ENCODE data around the gene MEA1. TPM values are rescaled to one million over a fixed set of nuclear protein-coding genes. Genes with fewer than 3 reads are reported as not detected.
"Not testable (repeated sequence)": the region's sequence is repeated elsewhere in the genome, so short reads cannot be mapped to it uniquely, and the experiment has no call there.

MEA1 gene
- total RNA-seq, 2 experiments from 2014 or later: 67.9 to 70.7 TPM

- H3K4me3 ChIP-seq (ENCODE audit: low read depth, low read length, poor library complexity, severe bottlenecking): no peak overlapping the region
- H3K4me2 ChIP-seq (ENCODE audit: low read length): no peak overlapping the region
- no peak overlapping the region for H3K27ac ChIP-seq (ENCODE audit: low read depth, low read length, poor library complexity, severe bottlenecking)
- H4K20me1 ChIP-seq (ENCODE audit: insufficient read depth, low read length): no peaks in the 10 kb centered on the region
- BruUV-seq (replicated peaks): no TSS peak
- H3K9me3 ChIP-seq (ENCODE audit: low read length): no peaks in the 10 kb centered on the region
- H3K36me3 ChIP-seq (ENCODE audit: insufficient read depth, low read length): peaks cover 28% of the 10 kb centered on the region; the same call in 1 of the 2 replicates
- CTCF ChIA-PET (ENCODE audit: unreplicated experiment): no interaction called here
- no peak for DNase-seq (ENCODE audit: low spot score)
- H2AFZ ChIP-seq (ENCODE audit: low read length): no peak overlapping the region
- intact Hi-C loops (cut with micrococcal nuclease; ENCODE audit: unreplicated experiment): no loop called here
- no peak for TF ChIP-seq CTCF (conservative IDR thresholded peaks at IDR 0.05; ENCODE audit: low read length)
- TF ChIP-seq EZH2phosphoT487 (IDR thresholded peaks at IDR 0.05; ENCODE audit: borderline replicate concordance, low read depth, low read length): no peak
- no peaks in the 10 kb centered on the region for H3K4me1 ChIP-seq (ENCODE audit: insufficient read depth, low read length, poor library complexity, severe bottlenecking)
- no peaks in the 10 kb centered on the region for H3K79me2 ChIP-seq (ENCODE audit: insufficient read depth, low read depth, low read length)
- H3K9me2 ChIP-seq (ENCODE audit: insufficient read depth, low read length): no peaks in the 10 kb centered on the region
- POLR2A ChIA-PET: interaction anchor here (1.8 kb wide), 1 partner anchor 9 kb away, joined by 5 read pairs; the partner anchor contains the start of gene CUL7
Observed at GRCh38 chr6:43045371-43045930, 31.7 kb upstream of the MEA1 start.

GRCh38 chr6:43043310-43043709 lies 29.6 kb upstream of the MEA1 start:
- Histone ChIP-seq H3K4me1 (ENCODE audit: insufficient read depth, low read length, poor library complexity, severe bottlenecking) (no peaks in the 10 kb centered on the region), H3K9me2 (ENCODE audit: insufficient read depth, low read length) (no peaks in the 10 kb centered on the region), H3K36me3 (ENCODE audit: insufficient read depth, low read length) (peaks cover 30% of the 10 kb centered on the region; the same call in 1 of the 2 replicates), H3K79me2 (ENCODE audit: insufficient read depth, low read depth, low read length) (no peaks in the 10 kb centered on the region), H3K4me2 (ENCODE audit: low read length) (no peak overlapping the region), H3K27ac (ENCODE audit: low read depth, low read length, poor library complexity, severe bottlenecking) (no peak overlapping the region), H3K4me3 (ENCODE audit: low read depth, low read length, poor library complexity, severe bottlenecking) (no peak overlapping the region), H3K9me3 (ENCODE audit: low read length) (no peaks in the 10 kb centered on the region), H2AFZ (ENCODE audit: low read length) (no peak overlapping the region), H4K20me1 (ENCODE audit: insufficient read depth, low read length) (no peaks in the 10 kb centered on the region)
- no TSS peak for BruUV-seq (replicated peaks)
- ChIA-PET POLR2A (no interaction called here), CTCF (ENCODE audit: unreplicated experiment) (no interaction called here)
- intact Hi-C loops (cut with micrococcal nuclease; ENCODE audit: unreplicated experiment): no loop called here
- DNase-seq (ENCODE audit: low spot score): no peak
- TF ChIP-seq EZH2phosphoT487 (IDR thresholded peaks at IDR 0.05; ENCODE audit: borderline replicate concordance, low read depth, low read length) (no peak), CTCF (conservative IDR thresholded peaks at IDR 0.05; ENCODE audit: low read length) (no peak)

- ChIA-PET POLR2A (interaction anchor here (0.6 kb wide), 1 partner anchor 175 kb away, joined by 5 read pairs; no protein-coding TSS in a partner anchor), CTCF (ENCODE audit: unreplicated experiment) (interaction anchor here (1.3 kb wide), 1 partner anchor 27 kb away, joined by 3 read pairs; the partner anchor contains the start of genes KLHDC3 and MEA1)
- H3K4me1 ChIP-seq (ENCODE audit: insufficient read depth, low read length, poor library complexity, severe bottlenecking); H3K4me3 ChIP-seq (ENCODE audit: low read depth, low read length, poor library complexity, severe bottlenecking); H3K4me2 ChIP-seq (ENCODE audit: low read length); DNase-seq (ENCODE audit: low spot score); BruUV-seq (replicated peaks); H3K27ac ChIP-seq (ENCODE audit: low read depth, low read length, poor library complexity, severe bottlenecking); H3K79me2 ChIP-seq (ENCODE audit: insufficient read depth, low read depth, low read length); H3K9me2 ChIP-seq (ENCODE audit: insufficient read depth, low read length); H2AFZ ChIP-seq (ENCODE audit: low read length); intact Hi-C loops (cut with micrococcal nuclease; ENCODE audit: unreplicated experiment); H3K9me3 ChIP-seq (ENCODE audit: low read length); H4K20me1 ChIP-seq (ENCODE audit: insufficient read depth, low read length): not testable (repeated sequence)
- H3K36me3 ChIP-seq (ENCODE audit: insufficient read depth, low read length): peaks cover 39% of the 10 kb centered on the region; the same call in 1 of the 2 replicates
Observed at GRCh38 chr6:43041475-43041874, 27.7 kb upstream of the MEA1 start.

Measured in OCI-LY7 (cell line).